Measurements from ENCODE around the gene MYO18A.

- TF ChIP-seq, protein P1, sequence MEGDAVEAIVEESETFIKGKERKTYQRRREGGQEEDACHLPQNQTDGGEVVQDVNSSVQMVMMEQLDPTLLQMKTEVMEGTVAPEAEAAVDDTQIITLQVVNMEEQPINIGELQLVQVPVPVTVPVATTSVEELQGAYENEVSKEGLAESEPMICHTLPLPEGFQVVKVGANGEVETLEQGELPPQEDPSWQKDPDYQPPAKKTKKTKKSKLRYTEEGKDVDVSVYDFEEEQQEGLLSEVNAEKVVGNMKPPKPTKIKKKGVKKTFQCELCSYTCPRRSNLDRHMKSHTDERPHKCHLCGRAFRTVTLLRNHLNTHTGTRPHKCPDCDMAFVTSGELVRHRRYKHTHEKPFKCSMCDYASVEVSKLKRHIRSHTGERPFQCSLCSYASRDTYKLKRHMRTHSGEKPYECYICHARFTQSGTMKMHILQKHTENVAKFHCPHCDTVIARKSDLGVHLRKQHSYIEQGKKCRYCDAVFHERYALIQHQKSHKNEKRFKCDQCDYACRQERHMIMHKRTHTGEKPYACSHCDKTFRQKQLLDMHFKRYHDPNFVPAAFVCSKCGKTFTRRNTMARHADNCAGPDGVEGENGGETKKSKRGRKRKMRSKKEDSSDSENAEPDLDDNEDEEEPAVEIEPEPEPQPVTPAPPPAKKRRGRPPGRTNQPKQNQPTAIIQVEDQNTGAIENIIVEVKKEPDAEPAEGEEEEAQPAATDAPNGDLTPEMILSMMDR (IDR thresholded peaks at IDR 0.05), result no peak
- TF ChIP-seq POLR2A (IDR thresholded peaks at IDR 0.05), result no peak
Observed at GRCh38 chr17:29062215-29062614, 118.0 kb downstream of the MYO18A start.
